Measurements from ENCODE around the gene TLK1. TPM values are rescaled to one million over a fixed set of nuclear protein-coding genes. Genes with fewer than 3 reads are reported as not detected.

Gene TLK1
- total RNA-seq, 1 experiment from 2014 or later = 101 TPM

GRCh38 chr2:170974304-170974993 lies 186.2 kb downstream of the TLK1 start:
- ChIA-PET CTCF (interaction anchor here (1.9 kb wide), 1 partner anchor 442 kb away, joined by 5 read pairs; no protein-coding TSS in a partner anchor), POLR2A (ENCODE audit: unreplicated experiment) (interaction anchor here (0.5 kb wide), 1 partner anchor 463 kb away, joined by 15 read pairs; no protein-coding TSS in a partner anchor)

GRCh38 chr2:170973492-170974303 lies 187.0 kb downstream of the TLK1 start:
- intact Hi-C loops (cut with micrococcal nuclease; ENCODE audit: unreplicated experiment) = loop anchor here (1.0 to 10.0 kb wide), 10 partner anchors 45 to 1131 kb away; partner anchors contain the start of genes CYBRD1, DCAF17, DLX2 and GORASP2
- Histone ChIP-seq H3K4me1 (replicated peaks; ENCODE audit: insufficient read depth) (peaks cover 5% of the 10 kb centered on the region; the same call in 1 of the 2 replicates), H4K20me1 (ENCODE audit: insufficient read depth) (no peaks in the 10 kb centered on the region), H3F3A (ENCODE audit: insufficient read depth, low read depth) (peaks cover 29% of the 10 kb centered on the region), H2AFZ (peak overlapping the region; percentile 94), H3K9me2 (ENCODE audit: insufficient read depth) (no peaks in the 10 kb centered on the region), H3K4me2 (peak overlapping the region; percentile 83), H3K79me2 (ENCODE audit: low read depth) (no peaks in the 10 kb centered on the region), H3K9me3 (ENCODE audit: insufficient read depth, low read depth) (no peaks in the 10 kb centered on the region), H3K36me3 (ENCODE audit: low read depth) (no peaks in the 10 kb centered on the region), H3K4me3 (peak overlapping the region; percentile 70), H3K27ac (no peak overlapping the region), H3K27me3 (ENCODE audit: insufficient read depth, low read depth) (no peaks in the 10 kb centered on the region)
- DNase-seq = peak; percentile 65 to 93
- TF ChIP-seq CTCF (conservative IDR thresholded peaks at IDR 0.05) = peak; percentile 72
- no peak for TF ChIP-seq EZH2 (IDR thresholded peaks at IDR 0.05; ENCODE audit: low read depth)
- ChIA-PET CTCF (interaction anchor here (1.9 kb wide), 1 partner anchor 442 kb away, joined by 5 read pairs; no protein-coding TSS in a partner anchor), POLR2A (ENCODE audit: unreplicated experiment) (no interaction called here)
- BruUV-seq (replicated peaks) = TSS peak; percentile 66

More at GRCh38 chr2:170974304-170974993, 186.2 kb downstream of the TLK1 start:
- H3K4me3 ChIP-seq = peak overlapping the region; percentile 70; the same call in 1 of the 2 replicates
- H3K9me3 ChIP-seq (ENCODE audit: insufficient read depth, low read depth) = no peaks in the 10 kb centered on the region
- TF ChIP-seq CTCF (conservative IDR thresholded peaks at IDR 0.05) (no peak), EZH2 (IDR thresholded peaks at IDR 0.05; ENCODE audit: low read depth) (no peak)
- no peaks in the 10 kb centered on the region for H3K27me3 ChIP-seq (ENCODE audit: insufficient read depth, low read depth)
- no peak overlapping the region for H3K27ac ChIP-seq
- H2AFZ ChIP-seq = peak overlapping the region; percentile 94; the same call in 1 of the 2 replicates
- H3K4me2 ChIP-seq = peak overlapping the region; percentile 83
- no peaks in the 10 kb centered on the region for H3K9me2 ChIP-seq (ENCODE audit: insufficient read depth)
- H3F3A ChIP-seq (ENCODE audit: insufficient read depth, low read depth) = peaks cover 21% of the 10 kb centered on the region; the same call in 1 of the 2 replicates
- H3K79me2 ChIP-seq (ENCODE audit: low read depth) = no peaks in the 10 kb centered on the region
- H4K20me1 ChIP-seq (ENCODE audit: insufficient read depth) = no peaks in the 10 kb centered on the region
- H3K4me1 ChIP-seq (replicated peaks; ENCODE audit: insufficient read depth) = peaks cover 5% of the 10 kb centered on the region; the same call in 1 of the 2 replicates
- H3K36me3 ChIP-seq (ENCODE audit: low read depth) = no peaks in the 10 kb centered on the region
- intact Hi-C loops (cut with micrococcal nuclease; ENCODE audit: unreplicated experiment) = loop anchor here (5.0 to 10.0 kb wide), 4 partner anchors 273 to 1130 kb away; partner anchors contain the start of gene DLX2
- BruUV-seq (replicated peaks) = no TSS peak
- peak; percentile 29 to 44 for DNase-seq

GRCh38 chr2:170973225-170973491 lies 187.5 kb downstream of the TLK1 start:
- no peak overlapping the region for H3K27ac ChIP-seq
- peak overlapping the region; percentile 32; the same call in 1 of the 2 replicates for H2AFZ ChIP-seq
- no peaks in the 10 kb centered on the region for H3K79me2 ChIP-seq (ENCODE audit: low read depth)
- TF ChIP-seq CTCF (conservative IDR thresholded peaks at IDR 0.05) (no peak), EZH2 (IDR thresholded peaks at IDR 0.05; ENCODE audit: low read depth) (no peak)
- ChIA-PET POLR2A (ENCODE audit: unreplicated experiment) (no interaction called here), CTCF (interaction anchor here (0.6 to 1.9 kb wide), 2 partner anchors 437 to 443 kb away, joined by 3 to 5 read pairs; no protein-coding TSS in a partner anchor)
- H4K20me1 ChIP-seq (ENCODE audit: insufficient read depth) = no peaks in the 10 kb centered on the region
- H3K27me3 ChIP-seq (ENCODE audit: insufficient read depth, low read depth) = no peaks in the 10 kb centered on the region
- no peaks in the 10 kb centered on the region for H3K9me3 ChIP-seq (ENCODE audit: insufficient read depth, low read depth)
- H3K4me2 ChIP-seq = peak overlapping the region; percentile 83
- DNase-seq = no peak
- H3K4me3 ChIP-seq = peak overlapping the region; percentile 70; the same call in 1 of the 2 replicates
- H3F3A ChIP-seq (ENCODE audit: insufficient read depth, low read depth) = peaks cover 34% of the 10 kb centered on the region
- H3K9me2 ChIP-seq (ENCODE audit: insufficient read depth) = no peaks in the 10 kb centered on the region
- intact Hi-C loops (cut with micrococcal nuclease; ENCODE audit: unreplicated experiment) = loop anchor here (1.0 to 10.0 kb wide), 10 partner anchors 44 to 1132 kb away; partner anchors contain the start of genes CYBRD1, DCAF17, DLX2 and GORASP2
- H3K36me3 ChIP-seq (ENCODE audit: low read depth) = 0 out of 2 replicates have a peak, but pooled peaks cover under 1% of the 10 kb centered on the region
- no TSS peak for BruUV-seq (replicated peaks)
- peaks cover 5% of the 10 kb centered on the region; the same call in 1 of the 2 replicates for H3K4me1 ChIP-seq (replicated peaks; ENCODE audit: insufficient read depth)

Measured in PC-9 (cell line).